Endothelial cell of umbilical vein (primary cell): Measurements from ENCODE around the gene ZNF302.

Source experiments
- CTCF ChIP-seq, 2 donors: IDR thresholded peaks; 1 replicate in 1 of 2; 2 replicates in 1 of 2; pipeline ENCODE4 v1.5.1; 2011; ENCODE audit warnings: low read length in 2 of 2, mild to moderate bottlenecking in 2 of 2, moderate library complexity in 2 of 2, control low read depth in 1 of 2, inconsistent platforms in 1 of 2, low read depth in 1 of 2; ENCODE audit not compliant: insufficient read depth in 1 of 2; ENCODE audit errors: extremely low read depth in 1 of 2
- EZH2 ChIP-seq: IDR thresholded peaks from 2 replicates; pipeline ENCODE4 v1.6.1; 2012; ENCODE audit warnings: borderline replicate concordance, low read depth, mild to moderate bottlenecking, moderate library complexity, low read length, inconsistent platforms; ENCODE audit not compliant: severe bottlenecking
- MAX ChIP-seq: IDR thresholded peaks from 2 replicates; pipeline ENCODE4 v1.6.1; 2011; ENCODE audit not compliant: insufficient read depth, insufficient read length
- POLR2A ChIP-seq: IDR thresholded peaks from 2 replicates; pipeline ENCODE4 v1.6.1; 2012; ENCODE audit warnings: low read depth, mild to moderate bottlenecking, control low read depth, low read length
- POLR2AphosphoS5 ChIP-seq: IDR thresholded peaks from 2 replicates; pipeline ENCODE4 v1.6.1; 2012; ENCODE audit warnings: low read depth, mild to moderate bottlenecking, control low read depth, low read length, moderate library complexity; ENCODE audit not compliant: insufficient read depth

- TF ChIP-seq POLR2AphosphoS5 (no peak), POLR2A (no peak), CTCF (IDR thresholded peaks at IDR 0.05; ENCODE audit: extremely low read depth in 1 of 2, insufficient read depth in 1 of 2, low read depth in 1 of 2, low read length in 2 of 2) (no peak), EZH2 (no peak), MAX (no peak)
These were observed 15.1 kb downstream of the ZNF302 start for GRCh38 chr19:34692549-34692948.
